Fibroblast of the conjunctiva (primary cell): ENCODE results near the gene UBTD1.
A peak's percentile ranks its signal among the peaks of the same experiment; 100 is the strongest.

Experiments
- DNase-seq: peaks from one replicate; pipeline ENCODE4 v3.0.0-alpha.2; 2010; ENCODE audit warnings: low read depth

Gene UBTD1

DNA sequence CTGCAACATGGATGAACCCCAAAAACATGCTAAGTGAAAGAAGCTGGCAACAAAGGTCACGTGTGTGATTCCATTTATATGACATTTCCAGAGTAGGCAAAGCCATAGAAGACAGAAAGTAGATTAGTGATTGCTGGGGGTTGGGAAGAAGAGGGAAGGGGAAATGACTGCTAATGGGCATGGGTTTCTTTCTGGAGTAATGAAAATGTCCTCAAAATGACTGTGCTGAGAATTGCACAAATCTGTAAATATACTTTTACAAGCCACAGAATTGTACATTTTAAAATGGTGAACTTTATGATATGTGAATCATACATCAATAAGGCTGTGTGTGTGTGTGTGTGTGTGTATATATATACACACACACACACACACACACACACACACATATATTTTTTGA lies 16.3 kb upstream of the UBTD1 start:
- no peak for DNase-seq

DNA sequence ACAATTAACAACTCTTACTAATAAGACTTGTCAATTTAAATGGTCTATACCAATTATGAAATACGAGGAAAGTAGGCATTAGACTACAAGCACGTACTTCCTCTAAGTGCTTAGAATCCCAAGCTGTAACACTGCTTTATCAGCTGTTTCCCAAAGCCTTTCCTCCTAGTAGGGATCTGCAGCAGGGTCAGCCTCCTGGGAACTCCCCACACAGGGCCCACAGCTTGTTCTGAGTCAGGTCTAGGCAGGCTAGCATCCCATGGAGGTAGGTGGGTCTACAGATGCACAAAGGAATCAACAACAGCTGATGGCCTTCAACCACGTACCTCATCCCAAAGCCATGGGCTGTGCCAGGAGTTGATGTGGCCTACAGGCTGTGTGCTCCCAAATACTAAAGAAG lies 15.2 kb upstream of the UBTD1 start:
- no peak for DNase-seq

DNA sequence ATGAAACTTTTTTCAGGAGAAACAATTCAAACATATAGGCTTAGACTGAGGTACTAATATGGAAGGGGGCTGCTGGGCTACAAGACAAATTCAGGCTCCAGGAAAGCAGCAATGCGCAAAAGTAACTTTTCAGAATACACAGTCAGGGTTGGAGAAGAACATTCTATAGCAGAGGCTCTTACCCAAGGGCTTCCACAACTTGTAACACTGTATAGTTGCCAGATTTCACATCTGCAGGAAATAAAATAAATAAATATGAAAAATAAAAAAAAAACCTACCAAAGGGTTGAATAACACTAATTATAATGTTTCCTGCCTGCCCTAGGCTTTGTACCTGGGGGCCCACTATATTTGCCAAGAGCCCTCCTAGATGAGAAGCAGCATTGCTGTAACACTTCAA lies 14.8 kb upstream of the UBTD1 start:
- DNase-seq, result no peak

DNA sequence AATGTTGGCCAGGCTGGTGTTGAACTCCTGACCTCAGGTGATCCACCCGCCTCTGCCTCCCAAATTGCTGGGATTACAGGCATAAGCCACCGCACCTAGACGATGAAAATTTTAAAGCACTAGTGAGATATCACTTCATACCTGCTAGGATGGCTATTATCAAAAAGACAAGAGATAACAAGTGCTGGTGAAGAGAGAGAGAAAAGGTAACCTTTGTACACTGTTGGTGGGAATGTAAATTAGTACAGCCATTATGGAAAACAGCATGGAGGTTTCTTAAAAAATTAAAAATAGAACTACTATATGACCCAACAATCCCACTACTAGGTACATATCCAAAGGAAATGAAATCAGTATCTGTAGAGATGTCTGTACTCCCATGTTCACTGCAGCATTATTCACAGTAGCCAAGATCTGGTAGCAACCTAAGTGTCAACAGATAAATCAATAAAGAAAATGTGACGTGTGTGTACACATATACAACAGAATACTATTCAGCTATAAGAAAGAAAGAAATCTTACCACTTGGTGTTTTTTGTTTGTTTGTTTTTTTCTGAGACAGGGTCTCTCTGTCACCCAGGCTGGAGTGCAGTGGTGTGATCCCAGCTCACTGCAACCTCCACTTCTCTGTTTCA lies 13.0 kb upstream of the UBTD1 start:
- DNase-seq, result no peak

DNA sequence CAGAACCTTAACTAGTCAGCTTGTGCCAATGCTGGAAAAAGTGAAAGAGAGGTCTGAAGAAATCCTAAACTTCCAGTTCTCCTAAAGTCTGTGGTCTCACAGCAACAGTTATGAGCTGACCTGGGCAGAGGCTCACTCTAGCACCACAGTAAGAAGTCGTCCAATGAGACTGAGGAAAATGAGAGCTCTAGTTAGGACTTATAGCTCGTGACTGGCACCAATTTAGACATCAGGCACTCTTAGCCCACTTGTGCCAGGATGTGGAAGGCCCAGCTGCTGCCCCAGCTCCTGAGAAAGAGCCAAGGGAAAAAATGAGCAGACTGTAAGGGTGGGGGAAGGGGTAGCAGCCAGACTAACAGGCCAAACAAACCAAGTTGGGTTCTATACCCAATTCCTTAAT lies 8.1 kb upstream of the UBTD1 start:
- no peak for DNase-seq

DNA sequence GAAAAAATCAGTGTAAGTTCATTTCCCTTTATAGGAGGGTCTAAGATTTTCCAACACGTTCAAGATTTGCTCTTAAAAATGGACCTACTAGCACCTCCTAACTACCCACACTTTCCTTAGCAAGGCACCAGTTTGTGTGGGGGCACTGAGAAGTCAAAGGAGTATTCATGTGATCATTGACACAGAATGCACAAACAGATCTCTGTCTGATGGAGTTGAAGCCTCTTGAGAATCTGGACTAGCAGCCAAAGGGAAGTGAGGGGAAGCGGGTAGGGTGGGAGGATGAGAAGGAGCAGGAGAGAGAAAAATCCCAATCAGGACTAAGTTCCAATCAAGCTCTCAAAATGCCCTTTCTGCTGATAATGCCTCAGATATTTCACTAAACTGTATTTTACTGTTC lies 4.6 kb upstream of the UBTD1 start:
- DNase-seq, result no peak

DNA sequence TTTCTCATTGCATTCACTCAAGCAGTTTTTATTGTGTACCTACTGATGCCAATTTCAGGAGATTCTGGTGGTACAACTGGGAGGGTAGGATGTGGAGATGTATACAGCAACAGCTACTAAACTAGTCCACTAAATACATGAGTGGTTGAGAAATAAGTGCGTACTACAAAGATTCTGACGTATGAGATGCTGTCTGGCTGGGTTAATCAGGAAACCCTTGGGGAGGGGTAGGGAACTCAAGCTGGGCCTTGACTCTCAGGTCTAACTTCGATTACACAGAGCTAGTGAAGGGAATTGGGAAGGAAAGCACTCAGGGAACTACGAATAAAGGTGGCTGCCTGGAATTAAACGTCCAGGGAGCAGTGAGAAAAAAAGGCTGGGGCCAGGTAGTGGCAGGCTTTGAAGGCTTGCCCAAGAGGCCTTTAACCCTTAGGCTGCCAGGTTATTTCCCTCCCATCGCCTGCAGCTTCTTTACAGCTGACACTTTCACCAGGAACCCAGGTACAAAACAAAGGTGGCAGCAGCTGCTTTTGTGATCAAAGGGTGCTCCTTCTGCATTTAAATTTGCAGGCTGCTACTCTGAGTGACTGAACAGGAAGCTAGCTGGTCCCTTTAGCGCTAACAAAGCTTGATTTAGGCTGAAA lies 3.7 kb upstream of the UBTD1 start:
- DNase-seq, result no peak

DNA sequence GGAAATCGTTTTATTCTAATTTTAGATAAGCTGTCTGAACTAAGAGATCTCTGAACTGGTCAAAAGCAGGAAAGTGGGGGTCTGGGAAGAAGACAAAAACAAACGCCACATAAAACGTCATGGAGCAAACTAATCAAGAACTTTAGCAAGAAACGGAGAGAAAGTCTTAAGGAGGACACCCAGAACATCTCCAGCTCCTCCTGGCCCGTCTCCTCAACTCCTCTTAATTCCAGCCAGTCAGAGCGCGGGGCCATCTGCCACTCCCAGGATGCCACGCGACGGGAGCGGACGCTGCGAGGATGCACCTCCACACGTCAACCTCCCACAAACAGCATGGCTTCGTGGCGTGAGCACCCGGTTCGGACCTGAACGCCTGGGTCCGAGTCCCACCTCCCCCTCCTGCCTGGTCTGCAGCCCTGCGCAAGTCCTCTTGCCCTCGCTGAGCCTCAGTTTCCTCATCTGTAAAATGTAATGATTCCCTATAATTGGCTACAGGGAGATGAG lies 1.1 kb upstream of the UBTD1 start:
- peak; percentile 63 for DNase-seq

DNA sequence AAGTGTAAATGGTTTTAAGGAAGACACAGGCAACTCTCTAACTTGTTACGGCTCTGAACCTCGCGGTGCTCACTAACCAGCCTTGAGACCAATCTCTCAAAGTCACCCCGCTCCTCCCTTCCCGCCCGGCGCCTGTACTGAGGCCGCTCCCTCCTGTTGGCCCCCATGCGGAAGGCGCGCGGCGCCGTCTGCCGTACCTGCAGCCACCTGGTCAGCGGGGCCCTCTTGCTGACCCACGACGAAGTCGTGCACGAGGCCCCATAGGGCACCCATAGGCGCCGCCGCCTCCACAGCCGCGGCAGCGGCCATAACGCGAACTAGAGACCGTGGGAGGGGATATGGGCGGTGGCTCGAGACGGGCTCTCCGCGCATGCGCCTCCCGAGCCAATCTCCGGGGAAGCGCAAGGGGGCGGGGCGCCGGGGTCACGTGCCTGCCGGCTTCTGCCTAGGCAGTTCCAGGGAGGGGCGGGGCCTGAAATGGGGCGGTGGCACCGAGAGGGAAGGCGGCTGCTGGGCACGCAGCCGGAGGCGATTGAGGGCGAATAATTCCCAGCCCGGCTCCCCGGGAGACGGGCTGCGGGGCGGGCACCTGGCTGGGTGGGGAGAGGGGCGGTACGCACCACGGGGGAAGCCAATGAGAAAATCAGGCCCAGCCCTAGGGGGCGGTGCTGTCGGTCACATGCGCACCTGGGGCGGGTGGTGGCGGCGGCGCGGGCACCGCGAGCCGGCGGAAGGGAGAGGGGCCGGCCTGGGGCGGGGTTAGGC lies 466 bp upstream of the UBTD1 start, which contains the start of gene MMS19:
MMS19 (minus strand) TSS at position 347 of the 765 bp plus-strand sequence; CDS start at position 309, 38 bp downstream.
- DNase-seq, result peak; percentile 98

DNA sequence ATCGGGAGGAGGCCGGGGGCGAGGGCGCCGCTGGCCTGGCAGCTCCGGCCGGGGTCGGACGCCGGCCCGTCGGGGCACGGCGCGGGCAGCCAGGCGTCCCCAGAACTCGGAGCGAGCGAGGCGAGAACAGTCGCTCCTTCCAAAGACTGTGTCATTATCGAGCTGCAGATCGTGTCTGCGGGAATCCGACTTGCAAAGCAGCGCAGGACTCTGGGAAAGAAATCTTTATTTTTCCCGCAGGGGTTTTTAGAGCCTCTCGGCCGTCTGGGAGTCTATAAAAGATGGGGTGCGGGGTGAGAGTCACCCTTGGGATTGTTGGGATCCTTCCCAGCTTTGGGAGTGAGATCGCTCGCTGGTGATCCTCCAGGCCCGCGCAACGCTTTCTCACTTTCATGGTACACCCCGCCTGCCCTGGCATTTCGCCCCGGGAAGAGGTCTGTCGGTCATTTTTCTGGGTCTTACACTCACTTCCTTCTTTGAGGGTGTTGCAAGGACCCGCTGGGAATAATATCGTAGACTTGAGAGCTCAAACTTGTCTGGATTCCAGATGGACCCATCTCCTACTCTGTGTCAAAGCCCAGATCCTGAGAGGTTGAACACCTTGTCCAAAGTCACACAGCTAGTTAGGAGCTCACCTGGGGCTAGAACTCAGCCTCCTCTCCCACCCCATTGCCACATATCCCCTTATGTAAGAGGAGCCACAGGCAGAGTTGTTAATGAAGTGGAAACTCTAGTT lies 1.0 kb downstream of the UBTD1 start:
- DNase-seq, result peak; percentile 41

DNA sequence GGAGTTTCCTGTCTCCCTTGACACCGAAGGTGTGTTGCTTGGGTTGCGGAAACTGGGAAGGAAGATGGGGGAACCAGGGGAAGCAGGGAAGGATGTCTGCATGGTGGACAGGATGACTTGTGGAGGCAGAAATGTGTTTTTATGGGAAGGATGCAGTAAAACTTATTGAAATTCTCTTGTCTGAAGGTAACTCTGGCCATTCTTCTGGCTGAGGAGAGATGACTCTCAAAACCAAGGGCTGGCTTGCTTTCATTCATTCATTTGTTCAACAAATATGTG lies 1.5 kb downstream of the UBTD1 start:
- DNase-seq, result no peak

DNA sequence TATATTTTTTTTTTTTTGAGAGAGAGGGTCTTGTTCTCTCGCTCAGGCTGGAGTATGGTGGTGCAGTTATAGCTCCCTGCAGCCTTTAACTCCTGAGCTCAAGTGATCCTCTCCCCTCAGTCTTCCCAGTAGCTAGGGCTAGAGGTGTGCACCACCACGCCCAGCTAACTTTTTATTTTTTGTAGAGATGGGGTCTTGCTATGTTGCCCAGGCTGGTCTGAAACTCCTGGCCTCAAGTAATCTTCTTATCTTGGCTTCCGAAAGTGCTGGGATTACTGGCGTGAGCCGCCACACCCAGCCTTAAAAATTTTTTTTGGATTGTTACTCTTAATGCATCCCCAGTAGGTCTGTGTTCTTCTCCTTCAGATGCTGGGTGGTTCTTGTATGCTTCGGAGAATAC lies 4.2 kb downstream of the UBTD1 start:
- DNase-seq, result no peak

DNA sequence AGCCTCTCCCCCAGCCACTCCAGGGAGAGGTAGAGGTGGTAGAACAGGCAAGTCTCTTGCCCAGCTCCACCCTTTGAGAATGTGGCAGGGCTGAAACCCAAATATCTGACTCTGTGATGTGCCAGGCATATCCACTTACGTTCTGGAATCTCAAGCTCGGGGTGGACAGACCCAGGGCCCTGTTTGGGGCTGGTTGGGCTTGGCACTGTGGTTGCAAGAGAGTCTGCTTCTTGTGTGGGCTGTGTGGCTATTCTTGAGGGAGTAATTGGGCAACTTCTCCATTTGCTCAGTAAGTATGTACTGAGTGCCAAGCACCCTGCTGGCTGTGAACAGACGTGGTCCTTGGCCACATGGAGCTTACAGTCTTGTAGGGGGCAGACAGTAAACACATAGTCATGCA lies 4.7 kb downstream of the UBTD1 start:
- DNase-seq, result no peak

DNA sequence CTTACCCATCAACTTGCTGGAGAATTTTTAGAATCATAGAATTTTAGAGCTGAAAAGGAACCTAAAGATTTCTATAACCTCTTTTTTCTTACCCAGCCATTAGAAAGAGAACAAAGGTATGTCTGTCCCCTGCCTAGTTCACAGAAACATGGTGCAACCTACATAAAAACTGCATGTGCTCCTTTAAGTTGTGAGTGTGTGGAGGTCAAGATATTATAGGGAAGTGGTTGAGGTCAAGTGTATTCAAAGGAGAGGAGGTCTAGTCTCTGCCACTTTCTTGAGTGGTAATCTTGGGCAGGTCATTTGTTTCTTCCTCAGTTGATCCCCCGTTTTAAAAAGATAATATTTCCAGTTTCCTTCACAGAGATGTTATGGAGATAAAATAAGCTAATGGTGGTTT lies 6.4 kb downstream of the UBTD1 start:
- DNase-seq, result no peak

DNA sequence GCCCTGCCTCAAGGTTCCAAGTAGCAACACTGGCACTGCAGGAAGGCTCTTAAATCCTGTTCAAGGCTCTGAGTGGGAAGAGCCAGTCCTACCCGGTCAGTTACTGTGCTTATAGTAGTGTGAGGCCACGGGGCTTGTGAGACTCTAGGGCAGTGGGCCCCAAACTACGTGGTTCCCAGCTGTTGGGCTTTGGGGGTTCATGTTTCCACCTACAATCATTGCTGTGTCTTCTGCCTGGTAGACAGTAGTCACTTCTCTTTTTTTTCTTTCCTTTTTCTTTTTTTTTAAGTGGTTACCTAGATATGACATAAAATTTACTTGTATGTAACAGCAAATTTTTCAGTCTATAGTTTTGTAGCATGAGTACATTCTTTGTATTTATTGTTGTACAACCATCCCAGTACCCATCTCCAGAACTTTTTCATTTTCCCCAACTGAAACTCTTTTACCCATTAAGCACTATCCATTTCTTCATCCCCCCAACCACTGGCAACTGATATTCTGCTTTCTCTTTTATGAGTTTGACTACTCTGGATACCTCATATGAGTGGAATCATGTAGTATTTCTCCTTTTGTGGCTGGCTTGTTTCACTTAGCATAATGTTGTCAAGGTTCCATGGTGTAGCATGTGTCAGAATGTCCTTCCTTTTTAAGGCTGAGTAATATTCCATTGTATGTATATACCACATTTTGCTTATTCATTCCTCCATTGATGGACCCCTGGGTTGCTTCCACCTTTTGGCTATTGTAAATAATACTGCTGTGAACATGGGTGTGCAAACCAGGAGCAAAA lies 7.7 kb downstream of the UBTD1 start:
- no peak for DNase-seq

DNA sequence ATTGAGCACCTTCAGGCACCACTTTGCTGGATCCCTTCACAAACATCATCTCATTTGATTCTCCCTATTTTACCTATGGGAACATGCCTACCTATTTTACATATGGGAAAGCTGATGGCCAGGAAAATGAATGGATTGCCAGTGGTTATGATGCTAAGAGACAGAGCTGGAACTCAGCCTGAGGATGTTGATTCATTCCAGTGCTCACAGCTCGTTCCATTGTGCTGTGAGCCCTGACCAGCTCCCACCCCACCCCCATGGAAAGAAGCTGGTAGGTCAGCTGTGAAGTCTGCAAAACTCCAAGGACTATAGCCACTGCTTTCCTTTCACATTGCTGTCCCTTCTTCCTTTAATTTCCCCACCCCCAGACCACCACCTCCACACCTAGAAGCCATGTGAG lies 9.6 kb downstream of the UBTD1 start:
- DNase-seq, result no peak

DNA sequence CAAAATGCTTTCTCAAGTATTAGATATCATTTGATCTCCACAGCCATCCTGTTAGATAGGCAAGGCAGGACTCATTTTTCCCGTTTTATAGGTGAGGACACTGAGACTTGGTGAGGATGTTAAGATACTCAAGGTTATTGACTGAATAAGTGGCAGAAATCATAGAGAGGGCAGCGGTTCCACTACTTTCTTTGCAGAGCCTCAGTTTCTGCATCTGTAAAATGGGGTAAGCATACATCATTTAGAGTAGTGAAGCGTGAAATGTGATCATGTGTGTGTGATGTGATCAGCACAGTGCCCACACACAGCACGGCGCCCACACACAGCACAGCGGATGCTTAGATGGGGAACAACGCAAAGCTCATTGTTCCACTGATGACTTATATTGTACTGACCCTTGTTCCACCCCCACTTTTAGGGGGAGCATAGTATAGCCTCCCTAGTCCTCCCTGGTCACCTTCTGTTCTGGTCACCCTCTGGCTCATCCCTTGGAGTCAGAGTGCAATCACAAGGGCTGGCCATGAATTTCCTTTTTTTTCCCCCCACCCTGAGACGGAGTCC lies 10.5 kb downstream of the UBTD1 start:
- no peak for DNase-seq

DNA sequence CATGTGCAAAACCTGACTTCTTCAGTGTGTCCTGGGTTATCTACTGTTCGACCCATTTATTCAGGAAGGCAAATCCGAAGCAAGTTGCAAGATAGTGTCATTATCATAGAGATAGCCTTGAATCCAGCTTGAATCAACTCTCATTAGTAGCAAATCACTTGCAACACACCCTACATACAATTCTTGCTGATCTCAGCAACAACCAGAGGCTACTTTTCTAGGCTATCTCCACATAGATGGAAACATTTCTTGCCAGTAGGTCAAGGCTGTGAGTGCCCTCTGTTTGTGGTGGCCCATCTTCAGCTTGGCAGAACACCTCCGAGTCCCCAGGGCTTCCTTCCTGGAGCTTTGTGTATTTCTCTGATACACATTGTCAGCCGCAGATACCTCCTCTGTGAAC lies 12.0 kb downstream of the UBTD1 start:
- DNase-seq, result no peak

DNA sequence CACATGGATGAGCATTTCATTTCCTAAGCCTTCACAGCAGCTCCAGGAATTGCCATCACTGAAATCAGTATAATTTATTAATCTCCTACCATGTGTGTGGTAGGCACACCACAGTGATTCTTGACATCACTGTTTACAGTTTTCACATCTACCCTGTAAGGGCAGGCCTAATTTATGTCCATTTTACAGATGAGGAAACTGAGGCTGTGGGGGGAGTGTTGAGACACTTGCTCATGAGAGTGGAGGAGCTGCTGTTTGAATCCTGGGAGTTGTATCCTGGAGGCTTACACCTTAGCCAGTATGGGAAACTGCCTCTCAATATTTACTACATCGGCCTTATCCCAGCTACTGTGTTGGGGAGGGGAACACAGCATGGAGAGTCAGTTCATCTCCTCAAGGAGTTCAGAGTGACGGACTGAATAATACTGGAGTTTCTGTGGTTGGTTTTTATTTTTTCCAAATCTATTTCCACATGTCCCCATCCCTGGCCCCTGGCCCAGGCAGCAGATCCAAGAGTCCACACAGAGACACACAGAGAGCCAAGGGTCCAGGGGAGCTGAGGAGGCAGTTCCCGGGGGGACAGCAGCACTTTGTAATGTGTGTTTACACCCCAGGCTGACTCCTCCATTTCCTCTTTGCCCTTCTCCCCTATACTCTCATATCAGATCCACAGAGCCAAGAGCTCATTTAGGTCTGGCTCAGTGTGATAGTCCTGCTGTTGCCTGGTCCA lies 13.2 kb downstream of the UBTD1 start:
- no peak for DNase-seq

DNA sequence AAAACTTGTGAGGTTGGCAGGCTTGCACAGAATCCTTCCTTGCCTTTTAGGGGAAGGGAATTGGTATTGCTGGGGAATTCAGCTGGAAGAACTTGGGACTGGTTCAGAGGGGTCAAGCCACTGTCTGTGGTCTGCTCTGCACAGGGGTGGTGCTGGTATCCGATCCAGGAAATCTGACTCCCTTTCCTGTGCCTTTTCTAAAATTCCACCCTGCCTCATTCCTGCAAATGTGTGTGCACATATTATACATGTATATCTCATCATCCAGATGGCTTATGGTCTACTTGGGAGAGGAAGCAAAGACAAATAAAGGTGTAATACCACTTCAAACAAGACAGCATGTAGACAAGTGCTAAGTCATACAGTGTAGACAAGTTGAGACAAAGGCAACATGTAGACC lies 14.3 kb downstream of the UBTD1 start:
- no peak for DNase-seq

DNA sequence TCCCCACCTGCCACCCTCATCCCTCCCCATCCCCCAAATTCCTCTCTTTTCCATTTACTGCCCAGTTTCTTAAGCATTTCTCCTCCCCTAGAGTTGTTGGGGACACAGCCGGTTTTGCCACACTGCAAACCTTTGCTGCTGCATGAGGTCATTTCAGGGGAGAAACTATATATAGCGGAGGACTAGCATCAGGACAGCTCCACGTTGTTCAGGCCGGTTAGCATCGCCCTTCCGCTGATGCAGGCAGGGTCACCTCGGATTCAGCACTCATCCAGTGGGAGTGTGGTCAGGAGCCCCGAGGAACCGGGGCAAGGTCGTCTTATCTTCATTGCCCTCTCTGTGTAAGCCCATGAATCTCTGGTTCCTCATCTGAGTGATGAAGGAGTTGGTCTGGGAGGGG lies 15.6 kb downstream of the UBTD1 start:
- DNase-seq, result no peak
